ENCODE results near the gene KDM3B.

KDM3B gene

DNA sequence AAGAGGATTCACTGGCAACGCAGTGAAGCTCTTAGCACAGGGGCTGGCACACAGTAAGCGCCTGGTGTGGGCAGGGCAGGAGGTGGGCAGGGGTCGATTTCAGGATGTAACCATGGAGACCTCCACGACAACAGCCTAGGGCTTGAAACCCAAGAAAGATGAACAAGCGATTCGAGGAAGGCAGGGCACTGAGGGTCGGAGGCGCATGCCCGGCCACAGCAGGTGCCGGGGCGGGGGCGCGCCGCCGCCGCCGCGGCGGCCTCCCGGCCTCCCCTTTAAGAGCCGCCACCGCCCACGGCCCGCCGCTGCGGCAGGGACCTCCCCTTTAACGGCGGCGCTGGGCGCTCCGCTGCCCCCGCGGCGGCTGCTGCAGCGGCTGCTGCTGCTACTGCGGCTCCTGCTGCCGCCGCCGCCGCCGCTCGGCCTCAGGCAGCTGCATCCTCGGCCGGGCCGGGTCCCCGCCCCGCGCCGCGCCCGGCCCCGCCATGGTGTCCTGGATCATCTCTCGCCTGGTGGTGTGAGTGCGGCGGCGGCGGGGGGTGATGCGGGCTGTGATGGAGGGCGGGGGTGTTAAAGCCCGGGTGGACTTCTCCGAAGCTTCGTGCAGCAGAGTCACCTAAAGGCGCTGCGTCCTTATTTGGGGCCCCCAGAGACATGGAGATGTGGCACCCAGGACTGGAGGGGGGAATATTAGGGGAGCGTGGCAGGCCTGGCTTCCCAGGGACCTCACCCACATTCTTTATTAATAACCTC lies 86.4 kb downstream of the KDM3B start, which contains the start of gene REEP2:
TSS of gene REEP2 (plus strand) at position 334 of the 753 bp plus-strand sequence. CDS start at position 486, 152 bp downstream.
- H3K79me2 ChIP-seq (ENCODE audit: control insufficient read depth, insufficient read depth, low read length, poor library complexity): no peaks in the 10 kb centered on the region
- WGBS (ENCODE audit: extremely low coverage, insufficient coverage, insufficient read length): no CpG with 5 or more reads among the region's 65 CpGs
- no peak within 1 kb of the TSS for H4K12ac ChIP-seq (ENCODE audit: low read depth, low read length)
- no peak within 1 kb of the TSS for H2BK12ac ChIP-seq (ENCODE audit: low read length)
- H3K4me1 ChIP-seq (ENCODE audit: control insufficient read depth in 1 of 2, insufficient read depth in 2 of 2, low read length in 2 of 2): peaks cover 2 to 5% of the 10 kb centered on the region in 2 experiments
- H3K14ac ChIP-seq (ENCODE audit: low read length): no peak within 1 kb of the TSS
- H4K8ac ChIP-seq (ENCODE audit: low read depth, low read length): no peak within 1 kb of the TSS
- H3K27me3 ChIP-seq (ENCODE audit: insufficient read depth, low read length): peaks cover 4% of the 10 kb centered on the region
- no peak within 1 kb of the TSS for H2AK5ac ChIP-seq (ENCODE audit: low read length)
- H3K23ac ChIP-seq (ENCODE audit: low read length): no peak within 1 kb of the TSS
- peak; percentile 25 to 47 for DNase-seq
- H2AFZ ChIP-seq (ENCODE audit: insufficient read depth, low read length, poor library complexity): no peak within 1 kb of the TSS
- no peak within 1 kb of the TSS for H4K91ac ChIP-seq (ENCODE audit: low read depth, low read length)
- no peak within 1 kb of the TSS for H3K9ac ChIP-seq (ENCODE audit: low read length)
- peak within 1 kb of the TSS; percentile 42 for H3K4me2 ChIP-seq (ENCODE audit: low read length)
- H3K27ac ChIP-seq (ENCODE audit: low read depth, low read length): no peak within 1 kb of the TSS
- H3K18ac ChIP-seq (ENCODE audit: low read length): no peak within 1 kb of the TSS
- peaks cover 1% of the 10 kb centered on the region for H3K9me3 ChIP-seq (ENCODE audit: insufficient read depth, low read depth, low read length)
- H3K4me3 ChIP-seq (ENCODE audit: low read depth, low read length): peak within 1 kb of the TSS; percentile 25
- peaks cover 9 to 16% of the 10 kb centered on the region in 2 experiments for H3K36me3 ChIP-seq (ENCODE audit: control insufficient read depth in 1 of 2, insufficient read depth in 2 of 2, low read length in 2 of 2)
- H3K4ac ChIP-seq (ENCODE audit: low read depth, low read length): no peak within 1 kb of the TSS
- H3K79me1 ChIP-seq (ENCODE audit: low read length): no peaks in the 10 kb centered on the region
- H2BK120ac ChIP-seq (ENCODE audit: insufficient read depth, low read length, poor library complexity): no peak within 1 kb of the TSS
- H2BK5ac ChIP-seq (ENCODE audit: low read depth, low read length, poor library complexity): no peak within 1 kb of the TSS

DNA sequence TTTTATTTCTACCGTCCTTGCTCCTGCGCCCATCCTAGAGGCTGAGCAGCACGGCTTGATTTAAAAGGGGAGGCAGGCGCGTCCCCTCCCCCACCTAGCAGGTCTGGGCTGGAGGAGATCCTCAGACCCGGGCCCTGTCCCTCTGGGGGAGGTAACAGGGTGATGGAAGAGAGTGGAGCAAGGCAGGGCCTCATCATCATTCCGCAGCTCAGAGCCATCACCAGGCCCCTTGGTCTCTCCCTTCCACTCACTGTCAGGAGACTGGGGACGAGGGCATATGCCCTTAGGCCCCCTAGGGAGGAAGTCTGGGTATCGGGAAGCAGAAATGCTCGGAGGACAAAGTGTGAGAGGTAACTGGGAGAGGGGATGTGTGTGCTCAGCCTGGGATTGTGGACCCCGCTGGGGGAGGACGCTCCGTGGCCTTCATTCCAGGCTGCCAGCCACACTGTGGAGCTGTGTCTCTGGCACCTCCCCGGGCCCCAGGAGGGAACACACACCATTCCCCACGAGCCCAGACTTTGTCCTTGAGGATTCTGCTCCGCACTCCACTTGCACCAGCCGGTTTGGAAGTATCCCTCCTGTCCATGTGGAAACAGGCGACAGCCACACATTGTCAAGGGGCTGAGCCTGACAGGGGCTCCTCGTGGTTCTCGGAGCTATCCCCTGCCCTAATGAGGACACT lies 87.1 kb downstream of the KDM3B start:
- H3K9me3 ChIP-seq (ENCODE audit: insufficient read depth, low read depth, low read length): peaks cover 1% of the 10 kb centered on the region
- no peaks in the 10 kb centered on the region for H3K79me2 ChIP-seq (ENCODE audit: control insufficient read depth, insufficient read depth, low read length, poor library complexity)
- H2BK120ac ChIP-seq (ENCODE audit: insufficient read depth, low read length, poor library complexity): no peak overlapping the region
- no peak overlapping the region for H3K9ac ChIP-seq (ENCODE audit: low read length)
- peak overlapping the region; percentile 42 for H3K4me2 ChIP-seq (ENCODE audit: low read length)
- no peaks in the 10 kb centered on the region for H3K79me1 ChIP-seq (ENCODE audit: low read length)
- H3K14ac ChIP-seq (ENCODE audit: low read length): no peak overlapping the region
- no peak overlapping the region for H2AK5ac ChIP-seq (ENCODE audit: low read length)
- no peak for DNase-seq
- no peak overlapping the region for H3K27ac ChIP-seq (ENCODE audit: low read depth, low read length)
- H4K8ac ChIP-seq (ENCODE audit: low read depth, low read length): no peak overlapping the region
- no peak overlapping the region for H4K12ac ChIP-seq (ENCODE audit: low read depth, low read length)
- no peak overlapping the region for H2BK12ac ChIP-seq (ENCODE audit: low read length)
- no peak overlapping the region for H3K18ac ChIP-seq (ENCODE audit: low read length)
- H3K4me1 ChIP-seq (ENCODE audit: control insufficient read depth in 1 of 2, insufficient read depth in 2 of 2, low read length in 2 of 2): peaks cover 2 to 5% of the 10 kb centered on the region in 2 experiments
- H3K27me3 ChIP-seq (ENCODE audit: insufficient read depth, low read length): peaks cover 4% of the 10 kb centered on the region
- no CpG with 5 or more reads among the region's 20 CpGs for WGBS (ENCODE audit: extremely low coverage, insufficient coverage, insufficient read length)
- H4K91ac ChIP-seq (ENCODE audit: low read depth, low read length): no peak overlapping the region
- H2BK5ac ChIP-seq (ENCODE audit: low read depth, low read length, poor library complexity): no peak overlapping the region
- no peak overlapping the region for H2AFZ ChIP-seq (ENCODE audit: insufficient read depth, low read length, poor library complexity)
- H3K4me3 ChIP-seq (ENCODE audit: low read depth, low read length): no peak overlapping the region
- H3K23ac ChIP-seq (ENCODE audit: low read length): no peak overlapping the region
- H3K36me3 ChIP-seq (ENCODE audit: control insufficient read depth in 1 of 2, insufficient read depth in 2 of 2, low read length in 2 of 2): peaks cover 7 to 14% of the 10 kb centered on the region in 2 experiments
- no peak overlapping the region for H3K4ac ChIP-seq (ENCODE audit: low read depth, low read length)

DNA sequence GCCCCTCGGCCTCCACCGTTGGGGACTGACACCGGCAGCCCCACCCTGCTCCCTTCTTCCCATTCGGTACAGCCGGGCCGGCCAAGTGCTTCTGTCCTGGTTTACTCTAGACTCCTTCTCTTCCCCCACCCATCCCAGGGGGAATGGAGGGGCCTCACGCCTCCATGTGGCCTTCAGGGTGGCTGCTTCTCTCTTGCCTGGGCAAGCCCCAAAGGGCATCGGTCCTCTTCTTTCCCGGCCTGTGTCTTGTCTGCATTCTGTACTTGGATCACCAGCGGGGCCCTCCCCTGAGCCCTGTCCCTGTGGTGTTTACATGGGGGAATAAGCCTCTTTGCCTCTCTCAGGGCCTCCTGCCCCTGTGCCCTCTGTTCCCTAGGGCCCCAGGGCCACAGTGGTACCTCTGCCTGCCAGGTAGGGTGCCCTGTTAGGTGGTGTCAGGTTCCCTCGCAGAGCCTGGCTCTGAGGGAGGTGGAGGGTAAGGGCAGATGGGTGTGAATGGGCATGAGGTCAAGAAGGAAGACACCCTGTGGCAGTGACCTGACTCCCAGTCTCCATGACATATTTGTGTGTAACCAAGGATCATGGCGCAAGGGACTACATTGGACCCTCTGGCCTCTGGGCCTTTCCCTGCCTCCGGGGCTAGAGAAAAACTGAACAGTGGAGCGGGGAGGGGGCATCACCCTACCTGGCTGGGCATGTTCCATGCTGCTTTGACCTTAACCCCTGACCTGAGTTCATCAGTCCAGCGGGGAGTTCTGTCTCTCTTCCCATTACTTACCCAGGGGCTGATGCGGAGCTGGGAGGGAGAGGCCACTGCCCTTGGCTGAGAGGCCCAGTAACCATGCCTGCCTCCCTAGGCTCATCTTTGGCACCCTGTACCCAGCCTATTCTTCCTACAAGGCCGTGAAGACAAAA lies 87.9 kb downstream of the KDM3B start:
- no peak overlapping the region for H3K27ac ChIP-seq (ENCODE audit: low read depth, low read length)
- no peaks in the 10 kb centered on the region for H3K79me2 ChIP-seq (ENCODE audit: control insufficient read depth, insufficient read depth, low read length, poor library complexity)
- H3K4ac ChIP-seq (ENCODE audit: low read depth, low read length): no peak overlapping the region

DNA sequence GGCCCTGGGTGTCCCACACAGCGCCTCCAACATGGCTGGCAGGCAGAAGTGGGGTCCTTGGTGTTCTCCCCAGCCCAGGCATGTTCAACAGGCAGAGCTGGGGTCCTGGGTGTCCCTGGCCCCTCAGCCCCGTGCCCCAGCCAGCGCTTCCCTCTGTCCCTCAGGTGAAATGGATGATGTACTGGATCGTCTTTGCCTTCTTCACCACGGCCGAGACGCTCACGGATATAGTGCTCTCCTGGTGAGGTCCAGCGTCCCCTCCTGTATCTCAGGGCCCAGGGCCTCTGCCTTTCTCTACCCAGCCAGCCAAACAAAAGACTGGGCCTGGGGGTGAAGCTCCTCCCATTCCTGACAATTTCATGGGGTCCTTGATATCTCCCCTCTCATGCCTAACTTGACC lies 88.7 kb downstream of the KDM3B start:
- no peak overlapping the region for H2BK5ac ChIP-seq (ENCODE audit: low read depth, low read length, poor library complexity)
- no peak overlapping the region for H4K91ac ChIP-seq (ENCODE audit: low read depth, low read length)
- WGBS (ENCODE audit: extremely low coverage, insufficient coverage, insufficient read length): no CpG with 5 or more reads among the region's 9 CpGs
- H2AK5ac ChIP-seq (ENCODE audit: low read length): no peak overlapping the region
- no peak overlapping the region for H3K14ac ChIP-seq (ENCODE audit: low read length)
- H3K4ac ChIP-seq (ENCODE audit: low read depth, low read length): no peak overlapping the region
- no peak overlapping the region for H3K4me3 ChIP-seq (ENCODE audit: low read depth, low read length)
- no peak overlapping the region for H2BK120ac ChIP-seq (ENCODE audit: insufficient read depth, low read length, poor library complexity)
- no peak overlapping the region for H2AFZ ChIP-seq (ENCODE audit: insufficient read depth, low read length, poor library complexity)
- H3K36me3 ChIP-seq (ENCODE audit: control insufficient read depth in 1 of 2, insufficient read depth in 2 of 2, low read length in 2 of 2): peaks cover 0 to 4% of the 10 kb centered on the region in 2 experiments
- H2BK12ac ChIP-seq (ENCODE audit: low read length): no peak overlapping the region
- no peak overlapping the region for H3K27ac ChIP-seq (ENCODE audit: low read depth, low read length)
- H3K9me3 ChIP-seq (ENCODE audit: insufficient read depth, low read depth, low read length): peaks cover 1% of the 10 kb centered on the region
- no peak overlapping the region for H3K18ac ChIP-seq (ENCODE audit: low read length)
- H3K4me1 ChIP-seq (ENCODE audit: control insufficient read depth in 1 of 2, insufficient read depth in 2 of 2, low read length in 2 of 2): peaks cover 2 to 5% of the 10 kb centered on the region in 2 experiments
- no peak for DNase-seq
- no peak overlapping the region for H3K4me2 ChIP-seq (ENCODE audit: low read length)
- H4K8ac ChIP-seq (ENCODE audit: low read depth, low read length): no peak overlapping the region
- no peaks in the 10 kb centered on the region for H3K79me2 ChIP-seq (ENCODE audit: control insufficient read depth, insufficient read depth, low read length, poor library complexity)
- peaks cover 4% of the 10 kb centered on the region for H3K27me3 ChIP-seq (ENCODE audit: insufficient read depth, low read length)
- H3K9ac ChIP-seq (ENCODE audit: low read length): no peak overlapping the region
- no peaks in the 10 kb centered on the region for H3K79me1 ChIP-seq (ENCODE audit: low read length)
- H4K12ac ChIP-seq (ENCODE audit: low read depth, low read length): no peak overlapping the region
- no peak overlapping the region for H3K23ac ChIP-seq (ENCODE audit: low read length)

More for the DNA sequence above, 87.9 kb downstream of the KDM3B start:
- peaks cover 7 to 11% of the 10 kb centered on the region in 2 experiments for H3K36me3 ChIP-seq (ENCODE audit: control insufficient read depth in 1 of 2, insufficient read depth in 2 of 2, low read length in 2 of 2)
- no peak overlapping the region for H2BK12ac ChIP-seq (ENCODE audit: low read length)
- no peak overlapping the region for H4K91ac ChIP-seq (ENCODE audit: low read depth, low read length)
- H3K9ac ChIP-seq (ENCODE audit: low read length): no peak overlapping the region
- WGBS (ENCODE audit: extremely low coverage, insufficient coverage, insufficient read length): no CpG with 5 or more reads among the region's 17 CpGs
- no peak overlapping the region for H3K4me3 ChIP-seq (ENCODE audit: low read depth, low read length)
- no peak overlapping the region for H4K12ac ChIP-seq (ENCODE audit: low read depth, low read length)
- no peak overlapping the region for H2BK5ac ChIP-seq (ENCODE audit: low read depth, low read length, poor library complexity)
- no peaks in the 10 kb centered on the region for H3K79me1 ChIP-seq (ENCODE audit: low read length)
- no peak overlapping the region for H2BK120ac ChIP-seq (ENCODE audit: insufficient read depth, low read length, poor library complexity)
- no peak overlapping the region for H3K18ac ChIP-seq (ENCODE audit: low read length)
- no peak overlapping the region for H3K4me2 ChIP-seq (ENCODE audit: low read length)
- H3K4me1 ChIP-seq (ENCODE audit: control insufficient read depth in 1 of 2, insufficient read depth in 2 of 2, low read length in 2 of 2): peaks cover 2 to 5% of the 10 kb centered on the region in 2 experiments
- no peak overlapping the region for H4K8ac ChIP-seq (ENCODE audit: low read depth, low read length)
- no peak for DNase-seq
- no peak overlapping the region for H2AK5ac ChIP-seq (ENCODE audit: low read length)
- H3K27me3 ChIP-seq (ENCODE audit: insufficient read depth, low read length): peaks cover 4% of the 10 kb centered on the region
- H3K9me3 ChIP-seq (ENCODE audit: insufficient read depth, low read depth, low read length): peaks cover 1% of the 10 kb centered on the region
- H3K23ac ChIP-seq (ENCODE audit: low read length): no peak overlapping the region
- no peak overlapping the region for H2AFZ ChIP-seq (ENCODE audit: insufficient read depth, low read length, poor library complexity)
- H3K14ac ChIP-seq (ENCODE audit: low read length): no peak overlapping the region

Measured in trophoblast cell (in vitro differentiated cells and primary cell).